GM12878 (cell line): Measurements from ENCODE around the gene POLA1.

Source experiments
- CBFB ChIP-seq: IDR thresholded peaks from 2 replicates; pipeline ENCODE4 v1.6.1; 2016; ENCODE audit warnings: antibody characterized with exemption, low read depth
- FOS ChIP-seq: IDR thresholded peaks from 3 replicates; pipeline ENCODE4 v1.6.1; 2011; ENCODE audit warnings: borderline replicate concordance; ENCODE audit not compliant: insufficient read length; ENCODE audit errors: extremely low read depth
- LARP7 ChIP-seq: fragments of 450-650 bp; IDR thresholded peaks from 2 replicates; pipeline ENCODE4 v1.6.1; 2017; ENCODE audit warnings: mild to moderate bottlenecking
- TF ChIP-seq, protein P1 (sequence below): fragments of 450-650 bp; IDR thresholded peaks from 2 replicates; pipeline ENCODE4 v1.6.1; 2016; ENCODE audit warnings: mild to moderate bottlenecking

- TF ChIP-seq CBFB (no peak), FOS (no peak), LARP7 (no peak)
- TF ChIP-seq, protein P1, sequence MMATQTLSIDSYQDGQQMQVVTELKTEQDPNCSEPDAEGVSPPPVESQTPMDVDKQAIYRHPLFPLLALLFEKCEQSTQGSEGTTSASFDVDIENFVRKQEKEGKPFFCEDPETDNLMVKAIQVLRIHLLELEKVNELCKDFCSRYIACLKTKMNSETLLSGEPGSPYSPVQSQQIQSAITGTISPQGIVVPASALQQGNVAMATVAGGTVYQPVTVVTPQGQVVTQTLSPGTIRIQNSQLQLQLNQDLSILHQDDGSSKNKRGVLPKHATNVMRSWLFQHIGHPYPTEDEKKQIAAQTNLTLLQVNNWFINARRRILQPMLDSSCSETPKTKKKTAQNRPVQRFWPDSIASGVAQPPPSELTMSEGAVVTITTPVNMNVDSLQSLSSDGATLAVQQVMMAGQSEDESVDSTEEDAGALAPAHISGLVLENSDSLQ = no peak
These were observed 263.1 kb downstream of the POLA1 start for GRCh38 chrX:24956828-24957227.
